K562 (cell line): Measurements from ENCODE around the gene ZFX. TPM values are rescaled to one million over a fixed set of nuclear protein-coding genes. Genes with fewer than 3 reads are reported as not detected.

ENCODE experiments used
- ATAC-seq: fragments of 200-7000 bp; cut with Tn5 transposase; 3 replicates; pipeline ENCODE4 v1.9.1; 2020; ENCODE audit warnings: moderate library complexity
- BruUV-seq: library from RNA; stranded (reverse); fragments of 400-500 nt; replicated peaks from 2 replicates; lab custom pipeline; 2021; lab: Mats Ljungman, UMichigan
- CTCF ChIA-PET: fragments of 300-600 bp; formaldehyde crosslinking; extraction: SDS; loops from one replicate; lab custom pipeline; 2021; ENCODE audit warnings: low intra/inter-chr PET ratio; lab: Yijun Ruan, JAX
- POLR2A ChIA-PET: fragments of 300-600, 350-650 bp; sonication (Branson Sonifier 250); formaldehyde crosslinking; extraction: SDS; loops from one replicate; lab custom pipeline; 2021; ENCODE audit warnings: antibody characterized with exemption, inconsistent platforms; lab: Yijun Ruan, JAX
- DNase-seq, 4 experiments: peaks; one replicate each; pipeline versions ENCODE4 v3.0.0 to v3.0.0-alpha.2; 2011 to 2018; ENCODE audit warnings: low spot score in 3 of 4, mixed read lengths in 3 of 4; ENCODE audit errors: extremely low read depth in 1 of 4
- FAIRE-seq: peaks from 2 replicates; lab custom pipeline; 2011; peaks lifted over from hg19 to GRCh38; lab: Jason Lieb, UNC
- H2AFZ ChIP-seq: 2 replicates; pipeline ENCODE4 v1.6.0; 2011; ENCODE audit warnings: low read depth, low read length, control low read depth, inconsistent platforms
- H3K27ac ChIP-seq: fragments of 200-600 bp; 3 replicates; pipeline ENCODE4 v1.8.0; 2011; ENCODE audit warnings: low read depth, mild to moderate bottlenecking, control low read depth, inconsistent platforms, low read length, moderate library complexity, mixed read lengths; ENCODE audit errors: extremely low read depth
- H3K27me3 ChIP-seq, 2 experiments: fragments of 300-600 bp in 1 of 2; 2 replicates in 1 of 2; 3 replicates in 1 of 2; pipeline versions ENCODE4 v1.6.0 to v1.8.0; 2011; ENCODE audit warnings: inconsistent platforms in 2 of 2, low read length in 2 of 2, mild to moderate bottlenecking in 1 of 2, mixed read lengths in 1 of 2, moderate library complexity in 1 of 2; ENCODE audit not compliant: control insufficient read depth in 2 of 2, insufficient read depth in 2 of 2
- H3K36me3 ChIP-seq: fragments of 300-600 bp; 3 replicates; pipeline ENCODE4 v1.8.0; 2011; ENCODE audit warnings: mild to moderate bottlenecking, low read length, inconsistent platforms; ENCODE audit not compliant: control insufficient read depth, insufficient read depth
- H3K4me1 ChIP-seq, 2 experiments: fragments of 200-600 bp in 1 of 2; replicated peaks in 1 of 2; 2 replicates in 1 of 2; 3 replicates in 1 of 2; pipeline versions ENCODE4 v1.5.1 to v1.8.0; 2011; ENCODE audit warnings: inconsistent platforms in 2 of 2, low read length in 2 of 2, mild to moderate bottlenecking in 1 of 2, mixed read lengths in 1 of 2, moderate library complexity in 1 of 2; ENCODE audit not compliant: control insufficient read depth in 2 of 2, insufficient read depth in 2 of 2
- H3K4me2 ChIP-seq: 2 replicates; pipeline ENCODE4 v1.6.1; 2011; ENCODE audit warnings: low read length, control low read depth, inconsistent platforms, mixed read lengths; ENCODE audit not compliant: insufficient read depth
- H3K4me3 ChIP-seq: fragments of 200-600 bp; sonication (generic), shearing (Covaris generic); 2 replicates; pipeline ENCODE4 v1.5.1; 2016; ENCODE audit warnings: control low read depth, inconsistent platforms
- H3K79me2 ChIP-seq: fragments of 200-600 bp; 3 replicates; pipeline ENCODE4 v1.8.0; 2011; ENCODE audit warnings: low read length, inconsistent platforms; ENCODE audit not compliant: control insufficient read depth, insufficient read depth
- H3K9ac ChIP-seq, 2 experiments: 2 replicates each; pipeline versions ENCODE4 v1.6.0 to v1.6.1; 2011; ENCODE audit warnings: low read depth in 2 of 2, low read length in 2 of 2, control low read depth in 1 of 2, inconsistent platforms in 1 of 2, mild to moderate bottlenecking in 1 of 2, mixed read lengths in 1 of 2; ENCODE audit not compliant: insufficient read depth in 1 of 2
- H3K9me1 ChIP-seq: one replicate; pipeline ENCODE4 v1.6.0; 2011; ENCODE audit warnings: inconsistent platforms, mild to moderate bottlenecking, low read length, moderate library complexity; ENCODE audit not compliant: control insufficient read depth, insufficient read depth
- H3K9me3 ChIP-seq: replicated peaks from 2 replicates; pipeline ENCODE4 v1.5.1; 2011; ENCODE audit warnings: low read depth, low read length, inconsistent platforms; ENCODE audit not compliant: control insufficient read depth, insufficient read depth
- H4K20me1 ChIP-seq: replicated peaks from 2 replicates; pipeline ENCODE4 v1.6.1; 2011; ENCODE audit warnings: low read length, inconsistent platforms, mixed read lengths; ENCODE audit not compliant: control insufficient read depth, insufficient read depth
- CEBPG ChIP-seq, 3 experiments: fragments of 200-800 bp in 1 of 3; sonication (Bioruptor generic) in 1 of 3; sonication (generic) in 1 of 3; formaldehyde crosslinking in 1 of 3; IDR thresholded peaks in 2 of 3; conservative IDR thresholded peaks in 1 of 3; 2 replicates each; pipeline versions ENCODE4 v1.6.1 to v1.8.0; 2016 to 2022; ENCODE audit warnings: missing compliant biosample characterization in 2 of 3, missing genetic modification characterization in 2 of 3, mild to moderate bottlenecking in 1 of 3, missing genetic modification reagents in 1 of 3
- CTBP1 ChIP-seq: fragments of 450-650 bp; IDR thresholded peaks from 2 replicates; pipeline ENCODE4 v1.6.1; 2016; ENCODE audit warnings: borderline replicate concordance
- DPF2 ChIP-seq: fragments of 450-650 bp; IDR thresholded peaks from 2 replicates; pipeline ENCODE4 v1.6.1; 2016
- HDAC1 ChIP-seq, 2 experiments: fragments of 450-650 bp; IDR thresholded peaks; 2 replicates each; pipeline ENCODE4 v1.6.1; 2016 to 2017; ENCODE audit warnings: inconsistent platforms in 1 of 2, mild to moderate bottlenecking in 1 of 2, moderate library complexity in 1 of 2
- MEIS2 ChIP-seq: fragments of 450-650 bp; IDR thresholded peaks from 2 replicates; pipeline ENCODE4 v1.6.1; 2014; ENCODE audit warnings: mild to moderate bottlenecking; ENCODE audit not compliant: partially characterized antibody
- NR1H2 ChIP-seq: sonication (generic); formaldehyde crosslinking; IDR thresholded peaks from 2 replicates; pipeline ENCODE4 v1.4.0; 2020; ENCODE audit warnings: mild to moderate bottlenecking, missing genetic modification reagents
- RCOR1 ChIP-seq, 2 experiments: IDR thresholded peaks; 2 replicates each; pipeline ENCODE4 v1.6.1; 2012; ENCODE audit warnings: low read depth in 2 of 2, low read length in 2 of 2, borderline replicate concordance in 1 of 2, improper control_type of control experiment in 1 of 2
- SMAD3 ChIP-seq: fragments of 450-650 bp; formaldehyde crosslinking; conservative IDR thresholded peaks from 2 replicates; pipeline ENCODE4 v1.4.0; 2020; ENCODE audit warnings: mild to moderate bottlenecking
- SMARCA4 ChIP-seq: fragments of 450-650 bp; IDR thresholded peaks from 2 replicates; pipeline ENCODE4 v1.6.1; 2016
- SMARCE1 ChIP-seq: fragments of 450-650 bp; IDR thresholded peaks from 2 replicates; pipeline ENCODE4 v1.7.1; 2016; ENCODE audit warnings: mild to moderate bottlenecking
- SPI1 ChIP-seq: IDR thresholded peaks from 2 replicates; pipeline ENCODE4 v1.6.1; 2011; ENCODE audit warnings: low read depth, low read length, control low read depth, borderline replicate concordance
- ZEB2 ChIP-seq: fragments of 450-650 bp; IDR thresholded peaks from 2 replicates; pipeline ENCODE4 v1.6.1; 2016
- WGBS: fragments of 100-300 bp; shearing (Covaris generic); methylation state at CpG from one replicate; pipeline ENCODE4 v1.1.6; 2016; ENCODE audit warnings: low coverage, mixed read lengths; ENCODE audit not compliant: insufficient coverage; ENCODE audit errors: missing lambda C conversion rate; 5-methylcytosine and 5-hydroxymethylcytosine counted together
- in situ Hi-C: fragments of 300-500 bp; cut with MboI; formaldehyde crosslinking; loops from 4 replicates; pipeline ENCODE4 v1.15.0; 2018; ENCODE audit warnings: inconsistent platforms, mixed read lengths
- intact Hi-C: fragments of 100-400 bp; cut with micrococcal nuclease; formaldehyde crosslinking; loops from 2 replicates; pipeline ENCODE4 v1.14.2; 2022
- polyA plus RNA-seq, 8 experiments: library from polyadenylated mRNA; depleted of rRNA in 4 of 8; stranded (reverse) in 5 of 8; unstranded in 3 of 8; fragments of >200 nt; fragmentation: Nextera tagmentation in 2 of 8; fragmentation: Illumina TruSeq in 1 of 8; extraction: Ambion mirVana in 2 of 8; extraction: Trizol in 1 of 8; gene quantifications; 2 replicates each; pipeline versions ENCODE4 v1.2.1 to v1.2.3, GENCODE V29; 2011 to 2014; ENCODE audit warnings: inconsistent platforms in 1 of 8, missing spikeins in 1 of 8
- total RNA-seq, 7 experiments: library from RNA; depleted of rRNA in 6 of 7; stranded (reverse); fragments of >200 nt in 6 of 7; fragmentation: Illumina TruSeq in 2 of 7; extraction: Trizol in 2 of 7; gene quantifications; 2 replicates each; pipeline versions ENCODE4 v1.2.1 to v1.2.3, GENCODE V29; 2011 to 2021; ENCODE audit warnings: low replicate concordance in 1 of 7
- TF ChIP-seq, protein P1 (sequence below), 2 experiments: fragments of 200-800 bp in 1 of 2; sonication (Bioruptor generic) in 1 of 2; sonication (generic) in 1 of 2; formaldehyde crosslinking in 1 of 2; IDR thresholded peaks in 1 of 2; conservative IDR thresholded peaks in 1 of 2; 2 replicates each; pipeline versions ENCODE4 v1.5.0 to v1.6.1; 2016 to 2020; ENCODE audit warnings: missing compliant biosample characterization in 1 of 2, missing genetic modification characterization in 1 of 2, missing genetic modification reagents in 1 of 2
- TF ChIP-seq, protein P2 (sequence below), 2 experiments: fragments of 450-650 bp in 1 of 2; sonication (generic) in 1 of 2; formaldehyde crosslinking in 1 of 2; IDR thresholded peaks in 1 of 2; conservative IDR thresholded peaks in 1 of 2; 2 replicates each; pipeline versions ENCODE4 v1.6.1 to v1.8.1; 2016 to 2023; ENCODE audit warnings: mild to moderate bottlenecking in 2 of 2, moderate library complexity in 2 of 2, inconsistent platforms in 1 of 2, missing genetic modification reagents in 1 of 2

Gene ZFX
- total and polyA plus RNA-seq, 9 of the 15 experiments (the other 6 are each of a cell fraction or from before 2014, with no cell fraction given): 5.3 to 25.2 (median 11.4) TPM

DNA sequence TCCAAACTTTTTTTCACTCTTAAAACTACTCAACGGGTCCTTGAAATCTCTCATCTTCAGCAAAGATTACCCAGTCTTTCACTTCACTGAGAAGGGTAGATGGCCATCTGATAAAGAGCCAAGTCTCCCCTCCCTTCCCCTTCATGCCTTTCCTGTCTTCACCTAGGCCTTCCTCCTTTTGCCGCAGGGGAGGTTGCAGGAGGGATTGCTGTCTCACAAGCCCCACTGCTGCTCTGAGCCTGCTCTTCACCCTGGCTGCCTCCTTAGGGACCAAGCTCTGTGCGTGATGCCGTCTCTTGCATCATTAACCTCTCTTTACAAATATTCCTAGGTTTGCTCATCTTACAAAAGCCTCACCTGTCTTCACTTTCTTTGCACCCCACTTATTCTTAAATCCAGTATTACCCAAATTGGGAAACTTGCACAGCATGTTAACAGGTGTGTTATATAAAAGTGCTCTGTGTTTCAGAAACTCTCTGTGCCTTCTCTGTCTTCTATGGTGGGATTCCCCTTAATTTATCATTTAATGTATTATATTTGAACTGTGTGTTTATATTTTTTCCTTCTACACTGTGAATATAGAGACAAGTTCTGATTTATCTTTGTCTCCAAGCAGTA is 3.8 kb downstream of the ZFX start:
- Histone ChIP-seq H3K79me2 (peaks cover 87% of the 10 kb centered on the region), H4K20me1 (peaks cover 14% of the 10 kb centered on the region; the same call in 1 of the 2 replicates), H3K9me1 (peaks cover 3% of the 10 kb centered on the region), H3K27ac (peak overlapping the region; percentile 32; the same call in 1 of the 3 replicates), H3K4me1 (peaks cover 12 to 25% of the 10 kb centered on the region in 2 experiments), H2AFZ (no peak overlapping the region), H3K27me3 (no peaks in the 10 kb centered on the region), H3K4me2 (peak overlapping the region; percentile 55), H3K9ac (no peak overlapping the region), H3K9me3 (no peaks in the 10 kb centered on the region), H3K4me3 (no peak overlapping the region), H3K36me3 (peaks cover 41% of the 10 kb centered on the region; the same call in 1 of the 3 replicates)
- ChIA-PET POLR2A (no interaction called here), CTCF (no interaction called here)
- no TSS peak for BruUV-seq
- WGBS: 27% methylated on average over 3 of the region's 4 CpGs
- intact Hi-C loops: no loop called here
- DNase-seq (peak in 2 of 4 experiments; percentile 21 to 55), FAIRE-seq (peak; percentile 70), ATAC-seq (peak; percentile 12; the same call in 2 of the 3 replicates)
- in situ Hi-C loops: no loop called here
- TF ChIP-seq RCOR1 (IDR thresholded peaks at IDR 0.05; ENCODE audit: borderline replicate concordance in 1 of 2, low read depth in 2 of 2, low read length in 2 of 2) (peak in 1 of 2 experiments; percentile 23; a peak in 1 of 4 replicates), DPF2 (0 out of 2 replicates have a peak, but pooled peaks have one; percentile 24), NR1H2 (no peak), ZEB2 (peak; percentile 51; the same call in 1 of the 2 replicates), HDAC1 (IDR thresholded peaks at IDR 0.05) (peak in 1 of 2 experiments; percentile 10; a peak in 1 of 4 replicates), SMAD3 (CRISPR knock-in tag) (no peak), CTBP1 (peak; percentile 56; the same call in 1 of the 2 replicates), SPI1 (peak; percentile 53; the same call in 1 of the 2 replicates), CEBPG (CRISPR knock-in tag; IDR thresholded peaks at IDR 0.05) (no peak; the same call in 1 of the 2 replicates), CEBPG (tag; conservative IDR thresholded peaks at IDR 0.05 in 1 of 2, IDR thresholded peaks at IDR 0.05 in 1 of 2) (peak in 1 of 2 experiments; percentile 32; a peak in 1 of 4 replicates), SMARCA4 (peak; percentile 48; the same call in 1 of the 2 replicates), SMARCE1 (peak; percentile 24; the same call in 1 of the 2 replicates), MEIS2 (peak; percentile 20)
- TF ChIP-seq, protein P1, sequence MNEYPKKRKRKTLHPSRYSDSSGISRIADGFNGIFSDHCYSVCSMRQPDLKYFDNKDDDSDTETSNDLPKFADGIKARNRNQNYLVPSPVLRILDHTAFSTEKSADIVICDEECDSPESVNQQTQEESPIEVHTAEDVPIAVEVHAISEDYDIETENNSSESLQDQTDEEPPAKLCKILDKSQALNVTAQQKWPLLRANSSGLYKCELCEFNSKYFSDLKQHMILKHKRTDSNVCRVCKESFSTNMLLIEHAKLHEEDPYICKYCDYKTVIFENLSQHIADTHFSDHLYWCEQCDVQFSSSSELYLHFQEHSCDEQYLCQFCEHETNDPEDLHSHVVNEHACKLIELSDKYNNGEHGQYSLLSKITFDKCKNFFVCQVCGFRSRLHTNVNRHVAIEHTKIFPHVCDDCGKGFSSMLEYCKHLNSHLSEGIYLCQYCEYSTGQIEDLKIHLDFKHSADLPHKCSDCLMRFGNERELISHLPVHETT (CRISPR knock-in tag; conservative IDR thresholded peaks at IDR 0.05 in 1 of 2, IDR thresholded peaks at IDR 0.05 in 1 of 2): no peak
- TF ChIP-seq, protein P2, sequence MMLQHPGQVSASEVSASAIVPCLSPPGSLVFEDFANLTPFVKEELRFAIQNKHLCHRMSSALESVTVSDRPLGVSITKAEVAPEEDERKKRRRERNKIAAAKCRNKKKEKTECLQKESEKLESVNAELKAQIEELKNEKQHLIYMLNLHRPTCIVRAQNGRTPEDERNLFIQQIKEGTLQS (IDR thresholded peaks at IDR 0.05): 0 out of 2 replicates have a peak, but pooled peaks have one; percentile 14
- TF ChIP-seq, protein P2 (CRISPR knock-in tag; conservative IDR thresholded peaks at IDR 0.05): no peak
